HG03565 (cell line): ENCODE data around the gene WDR26.
"Not testable (repeated sequence)": the region's sequence is repeated elsewhere in the genome, so short reads cannot be mapped to it uniquely, and the experiment has no call there.

ENCODE experiments used
- ATAC-seq: cut with Tn5 transposase; IDR thresholded peaks from one replicate; pipeline ENCODE4 v1.9.1; 2021; ENCODE audit warnings: mild to moderate bottlenecking, moderate library complexity; ENCODE audit not compliant: unreplicated experiment

Gene WDR26

GRCh38 chr1:224433701-224434672 lies 610 bp downstream of the WDR26 start:
- no peak for ATAC-seq

- ATAC-seq, result no peak
Measured at GRCh38 chr1:224433041-224433691, 1.4 kb downstream of the WDR26 start.

GRCh38 chr1:224432672-224433040 lies 1.9 kb downstream of the WDR26 start:
- ATAC-seq, result no peak

- no peak for ATAC-seq
Measured at GRCh38 chr1:224432146-224432545, 2.5 kb downstream of the WDR26 start.

GRCh38 chr1:224431726-224432125 lies 2.9 kb downstream of the WDR26 start:
- no peak for ATAC-seq

GRCh38 chr1:224430511-224431113 lies 4.0 kb downstream of the WDR26 start:
- ATAC-seq, result peak; percentile 35

- ATAC-seq, result no peak
Measured at GRCh38 chr1:224429616-224430326, 4.8 kb downstream of the WDR26 start.

- not testable (repeated sequence) for ATAC-seq
Measured at GRCh38 chr1:224428713-224429112, 5.9 kb downstream of the WDR26 start.

GRCh38 chr1:224427346-224427745 lies 7.3 kb downstream of the WDR26 start:
- no peak for ATAC-seq

- ATAC-seq, result not testable (repeated sequence)
Measured at GRCh38 chr1:224426869-224427268, 7.7 kb downstream of the WDR26 start.

GRCh38 chr1:224425279-224425884 lies 9.2 kb downstream of the WDR26 start:
- no peak for ATAC-seq

GRCh38 chr1:224420106-224420505 lies 14.5 kb downstream of the WDR26 start:
- no peak for ATAC-seq

GRCh38 chr1:224411766-224412165 lies 22.8 kb downstream of the WDR26 start:
- no peak for ATAC-seq

- no peak for ATAC-seq
Measured at GRCh38 chr1:224408294-224408590, 26.4 kb downstream of the WDR26 start.

- ATAC-seq, result no peak
Measured at GRCh38 chr1:224407571-224408293, 26.9 kb downstream of the WDR26 start.

GRCh38 chr1:224406216-224406615 lies 28.4 kb downstream of the WDR26 start:
- ATAC-seq, result no peak

GRCh38 chr1:224405604-224405970 lies 29.0 kb downstream of the WDR26 start:
- no peak for ATAC-seq

- ATAC-seq, result no peak
Measured at GRCh38 chr1:224404916-224405603, 29.5 kb downstream of the WDR26 start.

GRCh38 chr1:224402472-224403036 lies 32.0 kb downstream of the WDR26 start:
- ATAC-seq, result no peak
